NB4 (cell line): ENCODE results near the gene NTM.

ENCODE experiments used
- DNase-seq: peaks from one replicate; pipeline ENCODE4 v3.0.0; 2010; ENCODE audit warnings: low read depth
- H3K4me3 ChIP-seq: one replicate; pipeline ENCODE4 v1.5.1; 2011; ENCODE audit warnings: mild to moderate bottlenecking, low read depth, low read length, moderate library complexity
- CTCF ChIP-seq: IDR thresholded peaks from one replicate; pipeline ENCODE4 v1.5.1; 2012; ENCODE audit warnings: low read depth, low read length
- MAX ChIP-seq: IDR thresholded peaks from 2 replicates; pipeline ENCODE4 v1.6.1; 2011; ENCODE audit warnings: low read depth, low read length
- MYC ChIP-seq: IDR thresholded peaks from 2 replicates; pipeline ENCODE4 v1.6.1; 2011; ENCODE audit warnings: low read depth, low read length
- POLR2A ChIP-seq: IDR thresholded peaks from 2 replicates; pipeline ENCODE4 v1.6.1; 2011; ENCODE audit warnings: mild to moderate bottlenecking; ENCODE audit not compliant: insufficient read length; ENCODE audit errors: extremely low read depth

The NTM gene

GRCh38 chr11:132257871-132258270 lies 887.5 kb downstream of the NTM start:
- H3K4me3 ChIP-seq, result no peak overlapping the region
- DNase-seq, result no peak
- TF ChIP-seq MYC (no peak), CTCF (no peak), MAX (no peak), POLR2A (no peak)

- no peak for DNase-seq
- no peak for TF ChIP-seq MAX
- TF ChIP-seq MYC, result no peak
- TF ChIP-seq POLR2A, result no peak
- no peak for TF ChIP-seq CTCF
- H3K4me3 ChIP-seq, result no peak overlapping the region
These were observed 888.5 kb downstream of the NTM start for GRCh38 chr11:132258875-132259274.

GRCh38 chr11:132260636-132261035 lies 890.2 kb downstream of the NTM start:
- TF ChIP-seq MAX, result no peak
- no peak for TF ChIP-seq MYC
- no peak for TF ChIP-seq CTCF
- no peak for TF ChIP-seq POLR2A
- DNase-seq, result no peak
- H3K4me3 ChIP-seq, result no peak overlapping the region

GRCh38 chr11:132263241-132263640 lies 892.8 kb downstream of the NTM start:
- DNase-seq, result no peak
- TF ChIP-seq CTCF (no peak), MYC (no peak), POLR2A (no peak), MAX (no peak)
- H3K4me3 ChIP-seq, result no peak overlapping the region

GRCh38 chr11:132263875-132264274 lies 893.5 kb downstream of the NTM start:
- no peak for TF ChIP-seq MAX
- no peak for TF ChIP-seq MYC
- no peak for TF ChIP-seq POLR2A
- TF ChIP-seq CTCF, result no peak
- DNase-seq, result no peak

GRCh38 chr11:132264616-132265015 lies 894.2 kb downstream of the NTM start:
- TF ChIP-seq MYC (no peak), POLR2A (no peak), MAX (no peak)
- no peak for DNase-seq
- no peak overlapping the region for H3K4me3 ChIP-seq

More at GRCh38 chr11:132263875-132264274, 893.5 kb downstream of the NTM start:
- H3K4me3 ChIP-seq, result no peak overlapping the region
